Measurements from ENCODE around the gene JMJD4. TPM values are rescaled to one million over a fixed set of nuclear protein-coding genes. Genes with fewer than 3 reads are reported as not detected.

JMJD4 gene
- total RNA-seq, 1 donor from 2014 or later = 13.5 TPM

DNA sequence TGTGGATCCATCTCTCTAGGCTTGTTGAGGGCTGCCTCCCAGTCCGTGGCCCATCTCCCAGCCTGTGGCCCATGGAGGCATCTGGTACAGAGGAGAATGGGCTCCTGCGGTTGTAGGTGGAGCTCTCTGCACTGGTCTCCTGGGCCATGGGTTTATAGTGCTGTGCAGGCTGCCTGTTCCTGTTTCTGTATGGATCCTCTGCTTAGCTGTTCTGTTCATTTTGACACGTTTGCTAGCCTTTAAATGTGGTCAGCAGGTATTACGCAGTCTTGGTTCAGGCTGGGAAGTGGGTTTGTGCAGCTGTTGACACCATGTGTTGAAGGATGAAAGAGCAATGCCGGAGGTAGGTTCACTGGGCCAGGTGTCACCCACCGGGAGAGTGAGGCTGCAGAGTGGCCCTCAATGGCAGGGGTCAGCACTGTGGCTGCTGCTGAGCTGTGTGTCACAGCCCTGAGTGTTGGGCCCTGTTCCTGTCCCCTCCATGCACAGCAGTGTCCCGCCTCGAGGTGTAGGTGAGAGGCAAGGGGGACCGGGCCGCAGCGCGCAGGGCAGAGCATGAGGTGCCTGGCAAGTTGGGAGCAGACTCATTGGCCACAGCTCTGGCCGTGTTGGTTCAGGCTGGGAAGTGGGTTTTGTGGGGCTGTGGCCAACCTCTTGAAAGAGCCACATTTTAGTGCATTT lies 39.1 kb upstream of the JMJD4 start:
- DNase-seq (ENCODE audit: low read depth) = no peak
- TF ChIP-seq, protein P1, sequence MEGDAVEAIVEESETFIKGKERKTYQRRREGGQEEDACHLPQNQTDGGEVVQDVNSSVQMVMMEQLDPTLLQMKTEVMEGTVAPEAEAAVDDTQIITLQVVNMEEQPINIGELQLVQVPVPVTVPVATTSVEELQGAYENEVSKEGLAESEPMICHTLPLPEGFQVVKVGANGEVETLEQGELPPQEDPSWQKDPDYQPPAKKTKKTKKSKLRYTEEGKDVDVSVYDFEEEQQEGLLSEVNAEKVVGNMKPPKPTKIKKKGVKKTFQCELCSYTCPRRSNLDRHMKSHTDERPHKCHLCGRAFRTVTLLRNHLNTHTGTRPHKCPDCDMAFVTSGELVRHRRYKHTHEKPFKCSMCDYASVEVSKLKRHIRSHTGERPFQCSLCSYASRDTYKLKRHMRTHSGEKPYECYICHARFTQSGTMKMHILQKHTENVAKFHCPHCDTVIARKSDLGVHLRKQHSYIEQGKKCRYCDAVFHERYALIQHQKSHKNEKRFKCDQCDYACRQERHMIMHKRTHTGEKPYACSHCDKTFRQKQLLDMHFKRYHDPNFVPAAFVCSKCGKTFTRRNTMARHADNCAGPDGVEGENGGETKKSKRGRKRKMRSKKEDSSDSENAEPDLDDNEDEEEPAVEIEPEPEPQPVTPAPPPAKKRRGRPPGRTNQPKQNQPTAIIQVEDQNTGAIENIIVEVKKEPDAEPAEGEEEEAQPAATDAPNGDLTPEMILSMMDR (conservative IDR thresholded peaks at IDR 0.05; ENCODE audit: low read depth, low read length) = no peak
- no peak overlapping the region for H3K4me3 ChIP-seq (ENCODE audit: low read depth, low read length)

DNA sequence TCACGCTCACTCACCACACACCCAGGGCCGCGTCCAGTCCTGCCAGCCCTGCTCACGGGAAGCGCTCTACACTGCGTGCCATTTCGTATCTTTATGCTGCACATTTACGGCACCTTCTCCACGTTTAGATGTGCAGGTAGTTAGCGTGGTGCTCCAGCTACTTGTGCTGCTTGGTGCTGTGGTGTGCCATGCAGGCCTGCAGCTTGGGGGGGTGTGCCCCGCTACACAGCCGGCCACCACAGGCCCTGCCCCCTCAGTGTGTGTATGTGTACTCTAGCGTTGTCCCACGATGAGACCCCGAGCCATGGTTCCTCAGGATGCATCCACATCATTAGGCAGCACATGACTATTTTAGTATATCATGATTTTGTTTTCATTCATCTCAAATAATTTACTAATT lies 38.5 kb upstream of the JMJD4 start:
- no peak overlapping the region for H3K4me3 ChIP-seq (ENCODE audit: low read depth, low read length)
- no peak for DNase-seq (ENCODE audit: low read depth)
- TF ChIP-seq, protein P1 (conservative IDR thresholded peaks at IDR 0.05; ENCODE audit: low read depth, low read length) = no peak

DNA sequence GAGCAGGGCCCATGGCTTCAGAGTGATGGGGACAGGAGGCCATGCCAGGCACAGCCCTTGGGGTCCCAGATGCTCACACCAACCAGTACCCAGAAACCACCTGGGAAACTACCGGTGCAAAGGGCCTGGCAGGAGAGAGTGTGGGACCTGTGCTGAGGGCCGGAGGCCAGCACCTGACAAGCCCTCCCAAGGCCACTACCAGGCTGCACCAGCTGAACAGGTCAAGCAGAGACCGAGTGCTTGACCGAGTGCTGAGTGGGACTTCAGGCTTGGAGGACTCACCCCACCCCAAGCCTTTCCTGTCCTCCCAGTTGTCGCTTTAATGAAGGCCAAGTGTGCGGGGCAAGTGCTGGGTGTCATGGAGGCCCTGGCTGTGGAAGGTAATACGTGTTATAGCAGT lies 36.7 kb upstream of the JMJD4 start:
- TF ChIP-seq, protein P1 (conservative IDR thresholded peaks at IDR 0.05; ENCODE audit: low read depth, low read length) = no peak
- DNase-seq (ENCODE audit: low read depth) = no peak
- no peak overlapping the region for H3K4me3 ChIP-seq (ENCODE audit: low read depth, low read length)

- TF ChIP-seq, protein P1 (conservative IDR thresholded peaks at IDR 0.05; ENCODE audit: low read depth, low read length) = no peak
- DNase-seq (ENCODE audit: low read depth) = no peak
- H3K4me3 ChIP-seq (ENCODE audit: low read depth, low read length) = no peak overlapping the region
Observed at GRCh38 chr1:227771326-227771725, 36.2 kb upstream of the JMJD4 start.

DNA sequence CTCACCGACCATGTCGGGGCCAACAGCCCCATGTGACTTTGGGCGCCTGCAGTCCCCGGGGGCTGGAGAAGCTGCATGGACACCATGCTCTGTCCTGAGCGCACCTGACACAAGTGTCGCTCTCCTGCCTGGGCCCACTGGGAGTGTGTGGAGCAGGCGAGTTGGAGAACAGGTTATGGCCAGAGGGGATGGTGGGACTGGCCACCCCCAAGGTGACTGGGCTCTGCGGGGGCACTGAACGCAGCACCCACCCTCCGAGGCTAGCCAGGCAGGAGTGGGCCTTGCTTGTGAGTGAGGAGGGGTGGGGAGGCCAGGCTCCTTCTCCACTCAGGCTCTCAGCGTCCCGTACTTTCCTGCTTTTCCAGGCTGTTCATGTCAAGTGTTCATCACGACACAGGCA lies 35.7 kb upstream of the JMJD4 start:
- no peak overlapping the region for H3K4me3 ChIP-seq (ENCODE audit: low read depth, low read length)
- DNase-seq (ENCODE audit: low read depth) = no peak
- TF ChIP-seq, protein P1 (conservative IDR thresholded peaks at IDR 0.05; ENCODE audit: low read depth, low read length) = no peak

GRCh38 chr1:227769936-227770494 lies 34.9 kb upstream of the JMJD4 start:
- no peak for DNase-seq (ENCODE audit: low read depth)

More at GRCh38 chr1:227769936-227770494, 34.9 kb upstream of the JMJD4 start:
- TF ChIP-seq, protein P1 (conservative IDR thresholded peaks at IDR 0.05; ENCODE audit: low read depth, low read length) = no peak
- no peak overlapping the region for H3K4me3 ChIP-seq (ENCODE audit: low read depth, low read length)

Data from epithelial cell of proximal tubule (primary cell).